ENCODE data around the gene SLC19A1.

Gene SLC19A1

GRCh38 chr21:45531393-45532215 is 10.6 kb downstream of the SLC19A1 start:
- TF ChIP-seq EGR1 (IDR thresholded peaks at IDR 0.05) (no peak), TAF1 (IDR thresholded peaks at IDR 0.05; ENCODE audit: low read depth) (no peak), USF1 (IDR thresholded peaks at IDR 0.05) (no peak), EP300 (IDR thresholded peaks at IDR 0.05; ENCODE audit: borderline replicate concordance) (no peak), TCF12 (IDR thresholded peaks at IDR 0.05; ENCODE audit: low read depth) (no peak), CEBPB (IDR thresholded peaks at IDR 0.05) (no peak), YY1 (IDR thresholded peaks at IDR 0.05; ENCODE audit: low read depth) (no peak), MAX (IDR thresholded peaks at IDR 0.05) (no peak), CREB1 (IDR thresholded peaks at IDR 0.05; ENCODE audit: low read depth) (no peak), FOXM1 (IDR thresholded peaks at IDR 0.05; ENCODE audit: borderline replicate concordance, low read depth) (no peak), ZBTB7A (IDR thresholded peaks at IDR 0.05; ENCODE audit: low read depth) (no peak), TEAD4 (IDR thresholded peaks at IDR 0.05) (no peak), REST (IDR thresholded peaks at IDR 0.05; ENCODE audit: low read depth) (no peak), RAD21 (IDR thresholded peaks at IDR 0.05; ENCODE audit: low read depth) (no peak), NFIC (IDR thresholded peaks at IDR 0.05) (no peak)

DNA sequence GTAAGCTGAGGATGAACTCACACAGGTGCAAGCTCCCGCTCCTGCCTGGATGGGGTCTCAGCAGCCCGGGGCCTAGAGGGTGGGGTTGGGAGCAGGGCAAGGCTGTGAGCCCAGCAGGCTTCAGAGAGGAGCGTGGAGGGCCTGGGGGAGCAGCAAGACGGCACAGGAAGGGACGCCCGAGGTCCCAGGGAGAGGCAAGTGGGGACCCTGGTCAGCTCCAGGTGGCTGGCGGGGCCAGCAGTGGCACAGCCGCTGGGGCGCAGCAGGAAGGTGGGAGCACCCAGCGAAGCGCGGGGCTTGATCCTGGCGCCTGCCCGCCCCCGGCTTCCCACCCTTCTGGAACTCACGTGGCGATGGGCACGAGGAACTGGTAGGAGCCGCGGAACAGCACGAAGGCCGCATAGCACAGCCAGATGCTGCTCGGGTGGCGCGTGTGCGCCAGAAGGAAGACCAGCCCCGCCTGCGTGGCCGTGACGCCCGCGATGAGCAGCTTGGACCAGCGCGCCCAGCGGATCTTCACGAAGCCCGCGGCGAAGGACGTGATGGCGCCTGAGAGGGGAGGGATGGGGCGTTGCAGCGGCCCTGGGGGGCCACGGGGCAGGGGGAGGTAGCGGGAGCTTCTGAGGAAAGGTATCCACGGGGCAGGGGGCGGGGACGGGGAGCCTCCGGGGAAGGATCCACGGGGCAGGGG is 11.7 kb downstream of the SLC19A1 start:
- no peak for TF ChIP-seq REST (IDR thresholded peaks at IDR 0.05; ENCODE audit: low read depth)
- TF ChIP-seq TAF1 (IDR thresholded peaks at IDR 0.05; ENCODE audit: low read depth), result no peak
- no peak for TF ChIP-seq FOXM1 (IDR thresholded peaks at IDR 0.05; ENCODE audit: borderline replicate concordance, low read depth)
- TF ChIP-seq TCF12 (IDR thresholded peaks at IDR 0.05; ENCODE audit: low read depth), result no peak
- no peak for TF ChIP-seq CREB1 (IDR thresholded peaks at IDR 0.05; ENCODE audit: low read depth)
- TF ChIP-seq CEBPB (IDR thresholded peaks at IDR 0.05), result no peak
- TF ChIP-seq USF1 (IDR thresholded peaks at IDR 0.05), result no peak
- no peak for TF ChIP-seq EGR1 (IDR thresholded peaks at IDR 0.05)
- no peak for TF ChIP-seq MAX (IDR thresholded peaks at IDR 0.05)
- no peak for TF ChIP-seq NFIC (IDR thresholded peaks at IDR 0.05)
- TF ChIP-seq ZBTB7A (IDR thresholded peaks at IDR 0.05; ENCODE audit: low read depth), result no peak
- TF ChIP-seq RAD21 (IDR thresholded peaks at IDR 0.05; ENCODE audit: low read depth), result no peak
- TF ChIP-seq TEAD4 (IDR thresholded peaks at IDR 0.05), result no peak
- no peak for TF ChIP-seq YY1 (IDR thresholded peaks at IDR 0.05; ENCODE audit: low read depth)
- no peak for TF ChIP-seq EP300 (IDR thresholded peaks at IDR 0.05; ENCODE audit: borderline replicate concordance)

DNA sequence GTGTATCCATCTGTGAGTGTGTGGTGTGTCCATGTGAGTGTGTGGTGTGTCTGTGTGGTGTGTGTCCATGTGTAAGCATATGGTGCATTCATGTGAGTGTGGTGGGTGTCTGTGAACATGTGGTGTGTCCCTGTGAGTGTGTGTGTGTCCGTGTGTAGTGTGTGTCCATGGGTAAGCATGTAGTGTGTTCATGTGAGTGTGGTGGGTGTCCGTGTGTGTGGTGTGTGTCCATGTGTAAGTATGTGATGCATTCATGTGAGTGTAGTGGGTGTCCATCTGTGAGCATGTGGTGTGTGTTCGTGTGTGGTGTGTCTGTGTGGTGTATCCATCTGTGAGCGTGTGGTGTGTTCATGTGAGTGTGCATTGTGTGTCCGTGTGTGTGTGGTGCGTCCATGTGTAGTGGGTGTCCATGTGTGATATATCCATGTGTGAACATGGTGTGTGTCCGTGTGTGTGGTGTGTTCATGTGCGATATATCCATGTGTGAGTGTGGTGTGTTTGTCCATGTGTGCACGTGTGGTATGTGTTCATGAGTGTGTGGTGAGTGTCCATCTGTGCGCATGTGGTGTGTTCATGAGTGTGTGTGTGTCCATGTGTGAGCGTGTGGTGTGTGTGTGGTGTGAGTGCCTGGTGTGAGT is 12.3 kb downstream of the SLC19A1 start:
- TF ChIP-seq REST (IDR thresholded peaks at IDR 0.05; ENCODE audit: low read depth) (no peak), FOXM1 (IDR thresholded peaks at IDR 0.05; ENCODE audit: borderline replicate concordance, low read depth) (no peak), CREB1 (IDR thresholded peaks at IDR 0.05; ENCODE audit: low read depth) (no peak), RAD21 (IDR thresholded peaks at IDR 0.05; ENCODE audit: low read depth) (no peak), USF1 (IDR thresholded peaks at IDR 0.05) (no peak), NFIC (IDR thresholded peaks at IDR 0.05) (no peak), YY1 (IDR thresholded peaks at IDR 0.05; ENCODE audit: low read depth) (no peak)

Measured in Ishikawa (cell line).